RWPE2 (cell line): ENCODE results near the gene DLG2.
"Not testable (repeated sequence)": the region's sequence is repeated elsewhere in the genome, so short reads cannot be mapped to it uniquely, and the experiment has no call there.

Experiments
- ATAC-seq: fragments of 200-7000 bp; cut with Tn5 transposase; 3 replicates; pipeline ENCODE4 v1.9.1; 2021; ENCODE audit warnings: low read depth
- DNase-seq: peaks from one replicate; pipeline ENCODE4 v3.0.0-alpha.2; 2020; ENCODE audit warnings: low spot score
- H3K27ac ChIP-seq: fragments of 450-650 bp; 2 replicates; pipeline ENCODE4 v1.5.1; 2017; ENCODE audit warnings: mild to moderate bottlenecking; ENCODE audit not compliant: poor library complexity, severe bottlenecking
- H3K27me3 ChIP-seq: fragments of 250-450 bp; sonication (Bioruptor Pico); 2 replicates; pipeline ENCODE4 v1.5.1; 2021; ENCODE audit warnings: mild to moderate bottlenecking, moderate library complexity; ENCODE audit not compliant: insufficient read depth, poor library complexity, severe bottlenecking
- H3K36me3 ChIP-seq: fragments of 250-450 bp; sonication (Bioruptor Pico); 2 replicates; pipeline ENCODE4 v1.5.1; 2020; ENCODE audit warnings: low read depth, mild to moderate bottlenecking, moderate library complexity
- H3K4me1 ChIP-seq: fragments of 250-450 bp; sonication (Bioruptor Pico); 2 replicates; pipeline ENCODE4 v1.5.1; 2021; ENCODE audit warnings: mild to moderate bottlenecking, moderate library complexity; ENCODE audit not compliant: insufficient read depth, poor library complexity, severe bottlenecking
- H3K4me3 ChIP-seq: fragments of 250-450 bp; sonication (Bioruptor Pico); 2 replicates; pipeline ENCODE4 v1.5.1; 2021; ENCODE audit warnings: mild to moderate bottlenecking, moderate library complexity; ENCODE audit not compliant: severe bottlenecking
- H3K9me3 ChIP-seq: fragments of 250-450 bp; sonication (Bioruptor Pico); 2 replicates; pipeline ENCODE4 v1.5.1; 2021; ENCODE audit warnings: mild to moderate bottlenecking, moderate library complexity; ENCODE audit not compliant: severe bottlenecking
- CTCF ChIP-seq: fragments of 450-650 bp; IDR thresholded peaks from one replicate; pipeline ENCODE4 v1.5.1; 2017; ENCODE audit warnings: mild to moderate bottlenecking, moderate library complexity; ENCODE audit not compliant: poor library complexity, severe bottlenecking

Gene DLG2

GRCh38 chr11:84857746-84858145 is 769.4 kb downstream of the DLG2 start:
- Histone ChIP-seq H3K4me1 (peaks cover 18% of the 10 kb centered on the region), H3K36me3 (no peaks in the 10 kb centered on the region), H3K27me3 (no peaks in the 10 kb centered on the region), H3K4me3 (no peak overlapping the region), H3K27ac (no peak overlapping the region), H3K9me3 (no peaks in the 10 kb centered on the region)
- TF ChIP-seq CTCF: no peak
- no peak for DNase-seq
- peak; percentile 54; the same call in 1 of the 3 replicates for ATAC-seq

- peak overlapping the region; percentile 43 for H3K27ac ChIP-seq
- DNase-seq: no peak
Observed at GRCh38 chr11:84855508-84856245, 771.5 kb downstream of the DLG2 start.

GRCh38 chr11:84854498-84854880 is 772.7 kb downstream of the DLG2 start:
- TF ChIP-seq CTCF: no peak
- ATAC-seq (0 out of 3 replicates have a peak, but pooled peaks have one; percentile 34), DNase-seq (no peak)
- no peaks in the 10 kb centered on the region for H3K9me3 ChIP-seq
- no peaks in the 10 kb centered on the region for H3K27me3 ChIP-seq
- no peaks in the 10 kb centered on the region for H3K36me3 ChIP-seq
- H3K4me3 ChIP-seq: no peak overlapping the region
- peak overlapping the region; percentile 43 for H3K27ac ChIP-seq
- peaks cover 18% of the 10 kb centered on the region for H3K4me1 ChIP-seq

More at GRCh38 chr11:84855508-84856245, 771.5 kb downstream of the DLG2 start:
- Histone ChIP-seq H3K4me1 (peaks cover 18% of the 10 kb centered on the region), H3K4me3 (no peak overlapping the region), H3K36me3 (no peaks in the 10 kb centered on the region), H3K27me3 (no peaks in the 10 kb centered on the region), H3K9me3 (no peaks in the 10 kb centered on the region)
- TF ChIP-seq CTCF: no peak
- ATAC-seq: peak; percentile 82

- H3K9me3 ChIP-seq: no peaks in the 10 kb centered on the region
- H3K4me3 ChIP-seq: no peak overlapping the region
- peaks cover 18% of the 10 kb centered on the region for H3K4me1 ChIP-seq
- DNase-seq: no peak
- no peak for TF ChIP-seq CTCF
- H3K36me3 ChIP-seq: no peaks in the 10 kb centered on the region
- H3K27me3 ChIP-seq: no peaks in the 10 kb centered on the region
- no peak for ATAC-seq
- no peak overlapping the region for H3K27ac ChIP-seq
Observed at GRCh38 chr11:84853841-84854497, 773.2 kb downstream of the DLG2 start.

- H3K27ac ChIP-seq: no peak overlapping the region
- no peaks in the 10 kb centered on the region for H3K9me3 ChIP-seq
- no peak for TF ChIP-seq CTCF
- ATAC-seq (no peak), DNase-seq (no peak)
- H3K36me3 ChIP-seq: no peaks in the 10 kb centered on the region
- H3K4me1 ChIP-seq: no peaks in the 10 kb centered on the region
- H3K4me3 ChIP-seq: no peak overlapping the region
- no peaks in the 10 kb centered on the region for H3K27me3 ChIP-seq
Observed at GRCh38 chr11:84847842-84848241, 779.3 kb downstream of the DLG2 start.

- not testable (repeated sequence) for H3K9me3 ChIP-seq, ATAC-seq, H3K4me1 ChIP-seq, H3K27me3 ChIP-seq, H3K4me3 ChIP-seq, H3K36me3 ChIP-seq, H3K27ac ChIP-seq, DNase-seq
Observed at GRCh38 chr11:84840201-84840600, 786.9 kb downstream of the DLG2 start.
